SK-N-SH treated with all-trans-retinoic acid at 6 μM for 48 hours (cell line): ENCODE results near the gene CDKN2B.
"Not testable (repeated sequence)": the region's sequence is repeated elsewhere in the genome, so short reads cannot be mapped to it uniquely, and the experiment has no call there.

Experiments used
- ATAC-seq: fragments of 200-7000 bp; cut with Tn5 transposase; 3 replicates; pipeline ENCODE4 v1.9.1; 2020; ENCODE audit warnings: mild to moderate bottlenecking, moderate library complexity
- ARNTL ChIP-seq: fragments of 450-650 bp; formaldehyde crosslinking; IDR thresholded peaks from 2 replicates; pipeline ENCODE4 v1.5.0; 2020; ENCODE audit warnings: low read depth, mild to moderate bottlenecking, moderate library complexity, borderline replicate concordance
- CSDC2 ChIP-seq: fragments of 250-450 bp; sonication (Bioruptor Pico); IDR thresholded peaks from 2 replicates; pipeline ENCODE4 v1.5.0; 2020; ENCODE audit warnings: mild to moderate bottlenecking, moderate library complexity
- OSR1 ChIP-seq: fragments of 250-450 bp; sonication (Bioruptor Pico); IDR thresholded peaks from 2 replicates; pipeline ENCODE4 v1.8.0; 2022; ENCODE audit warnings: moderate library complexity, mild to moderate bottlenecking, inconsistent platforms
- TOX ChIP-seq: fragments of 250-450 bp; sonication (Bioruptor Pico); IDR thresholded peaks from 2 replicates; pipeline ENCODE4 v1.8.0; 2021; ENCODE audit warnings: mild to moderate bottlenecking, moderate library complexity, borderline replicate concordance
- ZC3H10 ChIP-seq: fragments of 250-450 bp; sonication (Bioruptor Pico); IDR thresholded peaks from 2 replicates; pipeline ENCODE4 v1.5.1; 2021; ENCODE audit warnings: mild to moderate bottlenecking, moderate library complexity
- ZFP3 ChIP-seq: fragments of 250-450 bp; sonication (Bioruptor Pico); IDR thresholded peaks from 2 replicates; pipeline ENCODE4 v1.5.0; 2020; ENCODE audit warnings: mild to moderate bottlenecking, moderate library complexity
- ZFP30 ChIP-seq: fragments of 450-650 bp; formaldehyde crosslinking; IDR thresholded peaks from 2 replicates; pipeline ENCODE4 v1.5.0; 2022; ENCODE audit warnings: mild to moderate bottlenecking, moderate library complexity
- TF ChIP-seq, protein P1 (sequence below): fragments of 250-450 bp; sonication (Bioruptor Pico); IDR thresholded peaks from 2 replicates; pipeline ENCODE4 v1.8.0; 2021; ENCODE audit warnings: low read depth, mild to moderate bottlenecking, moderate library complexity, borderline replicate concordance
- TF ChIP-seq, protein P2 (sequence below): fragments of 250-450 bp; sonication (Bioruptor Pico); IDR thresholded peaks from 2 replicates; pipeline ENCODE4 v1.5.1; 2021; ENCODE audit warnings: mild to moderate bottlenecking, moderate library complexity
- TF ChIP-seq, protein P3 (sequence below): fragments of 250-450 bp; sonication (Bioruptor Pico); IDR thresholded peaks from 2 replicates; pipeline ENCODE4 v1.5.1; 2020; ENCODE audit warnings: low read depth, mild to moderate bottlenecking, moderate library complexity

Gene CDKN2B

DNA sequence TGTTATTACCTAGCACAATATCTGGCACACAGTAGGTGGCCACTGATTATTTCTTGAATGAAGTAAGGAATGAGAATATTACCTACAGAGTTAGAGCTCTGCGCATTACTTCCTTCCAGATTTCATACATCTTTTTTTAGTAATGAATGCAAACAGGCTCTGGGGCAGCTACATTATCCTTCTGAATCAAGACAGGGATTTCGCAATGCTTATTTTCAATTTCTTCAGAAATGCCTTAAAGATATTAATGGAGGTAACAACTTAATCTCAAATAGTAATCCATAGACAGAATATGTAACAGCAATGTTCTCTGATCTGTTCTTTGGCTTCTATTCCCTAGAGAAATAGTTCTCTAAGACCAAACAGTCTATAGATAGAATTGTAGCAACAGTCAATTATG lies 47.5 kb downstream of the CDKN2B start:
- ATAC-seq, result no peak
- TF ChIP-seq CSDC2 (CRISPR knock-in tag) (no peak), ZC3H10 (CRISPR knock-in tag) (no peak), OSR1 (CRISPR knock-in tag) (no peak)
- TF ChIP-seq, protein P1, sequence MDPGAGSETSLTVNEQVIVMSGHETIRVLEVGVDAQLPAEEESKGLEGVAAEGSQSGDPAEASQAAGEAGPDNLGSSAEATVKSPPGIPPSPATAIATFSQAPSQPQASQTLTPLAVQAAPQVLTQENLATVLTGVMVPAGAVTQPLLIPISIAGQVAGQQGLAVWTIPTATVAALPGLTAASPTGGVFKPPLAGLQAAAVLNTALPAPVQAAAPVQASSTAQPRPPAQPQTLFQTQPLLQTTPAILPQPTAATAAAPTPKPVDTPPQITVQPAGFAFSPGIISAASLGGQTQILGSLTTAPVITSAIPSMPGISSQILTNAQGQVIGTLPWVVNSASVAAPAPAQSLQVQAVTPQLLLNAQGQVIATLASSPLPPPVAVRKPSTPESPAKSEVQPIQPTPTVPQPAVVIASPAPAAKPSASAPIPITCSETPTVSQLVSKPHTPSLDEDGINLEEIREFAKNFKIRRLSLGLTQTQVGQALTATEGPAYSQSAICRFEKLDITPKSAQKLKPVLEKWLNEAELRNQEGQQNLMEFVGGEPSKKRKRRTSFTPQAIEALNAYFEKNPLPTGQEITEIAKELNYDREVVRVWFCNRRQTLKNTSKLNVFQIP (CRISPR knock-in tag), result no peak

DNA sequence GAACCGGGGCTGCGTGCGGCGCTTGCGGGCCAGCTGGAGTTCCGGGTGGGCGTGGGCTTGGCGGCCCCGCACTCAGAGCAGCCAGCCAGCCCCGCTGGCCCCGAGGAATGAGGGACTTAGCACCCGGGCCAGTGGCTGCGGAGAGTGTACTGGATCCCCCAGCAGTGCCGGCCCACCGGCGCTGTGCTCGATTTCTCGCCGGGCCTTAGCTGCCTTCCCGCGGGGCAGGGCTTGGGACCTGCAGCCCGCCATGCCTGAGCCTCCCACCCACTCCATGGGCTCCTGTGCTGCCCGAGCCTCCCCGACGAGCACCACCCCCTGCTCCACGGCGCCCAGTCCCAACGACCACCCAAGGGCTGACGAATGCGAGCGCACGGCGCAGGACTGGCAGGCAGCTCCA lies 49.8 kb downstream of the CDKN2B start:
- not testable (repeated sequence) for ATAC-seq

DNA sequence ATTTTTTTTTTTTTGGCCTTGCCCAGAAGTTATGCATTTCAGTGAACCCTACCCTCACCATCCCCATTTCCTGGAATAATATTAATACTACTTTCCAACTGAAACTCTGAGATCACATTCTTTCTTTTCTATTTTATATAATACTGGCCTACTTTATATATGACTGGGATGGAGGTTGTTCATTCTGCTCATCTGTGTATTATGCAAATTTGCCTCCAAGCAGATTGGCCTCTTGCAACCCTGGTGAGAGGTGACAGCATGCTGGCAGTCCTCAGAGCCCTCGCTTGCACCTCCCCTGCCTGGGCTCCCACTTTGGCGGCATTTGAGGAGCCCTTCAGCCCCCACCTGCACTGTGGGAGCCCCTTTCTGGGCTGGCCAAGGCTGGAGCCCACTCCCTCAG lies 50.3 kb downstream of the CDKN2B start:
- TF ChIP-seq, protein P2, sequence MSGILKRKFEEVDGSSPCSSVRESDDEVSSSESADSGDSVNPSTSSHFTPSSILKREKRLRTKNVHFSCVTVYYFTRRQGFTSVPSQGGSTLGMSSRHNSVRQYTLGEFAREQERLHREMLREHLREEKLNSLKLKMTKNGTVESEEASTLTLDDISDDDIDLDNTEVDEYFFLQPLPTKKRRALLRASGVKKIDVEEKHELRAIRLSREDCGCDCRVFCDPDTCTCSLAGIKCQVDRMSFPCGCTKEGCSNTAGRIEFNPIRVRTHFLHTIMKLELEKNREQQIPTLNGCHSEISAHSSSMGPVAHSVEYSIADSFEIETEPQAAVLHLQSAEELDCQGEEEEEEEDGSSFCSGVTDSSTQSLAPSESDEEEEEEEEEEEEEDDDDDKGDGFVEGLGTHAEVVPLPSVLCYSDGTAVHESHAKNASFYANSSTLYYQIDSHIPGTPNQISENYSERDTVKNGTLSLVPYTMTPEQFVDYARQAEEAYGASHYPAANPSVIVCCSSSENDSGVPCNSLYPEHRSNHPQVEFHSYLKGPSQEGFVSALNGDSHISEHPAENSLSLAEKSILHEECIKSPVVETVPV, result no peak
- TF ChIP-seq TOX (CRISPR knock-in tag), result no peak
- no peak for TF ChIP-seq OSR1 (CRISPR knock-in tag)
- TF ChIP-seq, protein P3, sequence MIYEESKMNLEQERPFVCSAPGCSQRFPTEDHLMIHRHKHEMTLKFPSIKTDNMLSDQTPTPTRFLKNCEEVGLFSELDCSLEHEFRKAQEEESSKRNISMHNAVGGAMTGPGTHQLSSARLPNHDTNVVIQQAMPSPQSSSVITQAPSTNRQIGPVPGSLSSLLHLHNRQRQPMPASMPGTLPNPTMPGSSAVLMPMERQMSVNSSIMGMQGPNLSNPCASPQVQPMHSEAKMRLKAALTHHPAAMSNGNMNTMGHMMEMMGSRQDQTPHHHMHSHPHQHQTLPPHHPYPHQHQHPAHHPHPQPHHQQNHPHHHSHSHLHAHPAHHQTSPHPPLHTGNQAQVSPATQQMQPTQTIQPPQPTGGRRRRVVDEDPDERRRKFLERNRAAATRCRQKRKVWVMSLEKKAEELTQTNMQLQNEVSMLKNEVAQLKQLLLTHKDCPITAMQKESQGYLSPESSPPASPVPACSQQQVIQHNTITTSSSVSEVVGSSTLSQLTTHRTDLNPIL, result no peak
- no peak for TF ChIP-seq CSDC2 (CRISPR knock-in tag)
- no peak for TF ChIP-seq ARNTL (CRISPR knock-in tag)
- TF ChIP-seq ZFP30 (CRISPR knock-in tag), result no peak
- TF ChIP-seq ZFP3 (CRISPR knock-in tag), result no peak
- TF ChIP-seq, all 23 proteins: peak for 0
- ATAC-seq, result no peak
